Activated B cell treated with CpG ODN at 0.5 μM for 24 hours (primary cell): ENCODE measurements around the gene WBP2. TPM values are rescaled to one million over a fixed set of nuclear protein-coding genes. Genes with fewer than 3 reads are reported as not detected.
"Not testable (repeated sequence)": the region's sequence is repeated elsewhere in the genome, so short reads cannot be mapped to it uniquely, and the experiment has no call there.

ENCODE experiments used
- ATAC-seq: fragments of 200-7000 bp; cut with Tn5 transposase; one replicate; pipeline ENCODE4 v1.10.0; 2021; ENCODE audit warnings: low read depth, mild to moderate bottlenecking, moderate library complexity
- CTCF ChIA-PET: fragments of 350-600 bp; sonication (Branson Sonifier 250); formaldehyde crosslinking; loops from one replicate; lab custom pipeline; 2021; ENCODE audit warnings: antibody characterized with exemption; lab: Charles Lee
- POLR2A ChIA-PET: fragments of 350-600 bp; sonication (Branson Sonifier 250); formaldehyde crosslinking; loops from one replicate; lab custom pipeline; 2021; ENCODE audit warnings: antibody characterized with exemption; lab: Charles Lee
- DNase-seq: peaks from one replicate; pipeline ENCODE4 v3.0.0; 2022
- H3K27ac Mint-ChIP-seq: one replicate; pipeline ENCODE4 v1.8.0; 2020; ENCODE audit warnings: mixed read lengths
- H3K27me3 Mint-ChIP-seq: one replicate; pipeline ENCODE4 v1.8.0; 2021; ENCODE audit warnings: mixed read lengths
- H3K36me3 Mint-ChIP-seq: one replicate; pipeline ENCODE4 v1.8.0; 2021; ENCODE audit warnings: low read depth, mixed read lengths
- H3K4me1 Mint-ChIP-seq: one replicate; pipeline ENCODE4 v1.8.0; 2021; ENCODE audit warnings: mixed read lengths
- H3K4me3 Mint-ChIP-seq: one replicate; pipeline ENCODE4 v1.8.0; 2020; ENCODE audit warnings: mild to moderate bottlenecking, mixed read lengths
- H3K9me3 Mint-ChIP-seq: one replicate; pipeline ENCODE4 v1.8.0; 2020; ENCODE audit warnings: mixed read lengths
- intact Hi-C: fragments of 100-400 bp; cut with micrococcal nuclease; formaldehyde crosslinking; loops from one replicate; pipeline ENCODE4 v1.15.1; 2024
- total RNA-seq: library from RNA; stranded (reverse); gene quantifications from 2 replicates; pipeline ENCODE4 v1.2.3, GENCODE V29; 2022
- TF ChIP-seq, protein P1 (sequence below): fragments of 200-600 bp; IDR thresholded peaks from one replicate; pipeline ENCODE4 v1.8.0; 2022; ENCODE audit warnings: antibody characterized with exemption, mild to moderate bottlenecking

The WBP2 gene
- total RNA-seq, 1 donor from 2014 or later = 66.0 TPM

DNA sequence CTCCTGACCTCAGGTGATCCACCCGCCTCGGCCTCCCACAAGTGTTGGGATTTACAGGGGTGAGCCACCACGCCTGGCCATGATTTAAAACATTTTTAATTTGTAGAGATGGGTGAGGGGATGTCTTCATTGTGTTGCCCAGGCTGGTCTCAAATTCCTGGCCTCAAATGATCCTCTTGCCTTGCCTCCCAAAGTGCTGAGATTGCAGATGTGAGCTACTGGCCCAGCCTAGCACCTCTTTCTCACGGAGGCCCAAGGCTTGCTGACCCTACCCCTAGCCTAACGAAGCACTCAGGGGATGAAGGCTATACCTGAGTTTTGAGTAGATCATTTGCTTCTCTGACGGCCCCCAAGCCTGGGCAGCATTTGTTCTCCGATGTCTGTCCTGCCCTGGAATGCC lies 44.0 kb downstream of the WBP2 start:
- TF ChIP-seq, protein P1, sequence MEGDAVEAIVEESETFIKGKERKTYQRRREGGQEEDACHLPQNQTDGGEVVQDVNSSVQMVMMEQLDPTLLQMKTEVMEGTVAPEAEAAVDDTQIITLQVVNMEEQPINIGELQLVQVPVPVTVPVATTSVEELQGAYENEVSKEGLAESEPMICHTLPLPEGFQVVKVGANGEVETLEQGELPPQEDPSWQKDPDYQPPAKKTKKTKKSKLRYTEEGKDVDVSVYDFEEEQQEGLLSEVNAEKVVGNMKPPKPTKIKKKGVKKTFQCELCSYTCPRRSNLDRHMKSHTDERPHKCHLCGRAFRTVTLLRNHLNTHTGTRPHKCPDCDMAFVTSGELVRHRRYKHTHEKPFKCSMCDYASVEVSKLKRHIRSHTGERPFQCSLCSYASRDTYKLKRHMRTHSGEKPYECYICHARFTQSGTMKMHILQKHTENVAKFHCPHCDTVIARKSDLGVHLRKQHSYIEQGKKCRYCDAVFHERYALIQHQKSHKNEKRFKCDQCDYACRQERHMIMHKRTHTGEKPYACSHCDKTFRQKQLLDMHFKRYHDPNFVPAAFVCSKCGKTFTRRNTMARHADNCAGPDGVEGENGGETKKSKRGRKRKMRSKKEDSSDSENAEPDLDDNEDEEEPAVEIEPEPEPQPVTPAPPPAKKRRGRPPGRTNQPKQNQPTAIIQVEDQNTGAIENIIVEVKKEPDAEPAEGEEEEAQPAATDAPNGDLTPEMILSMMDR = no peak
- DNase-seq = no peak
- CTCF ChIA-PET = interaction anchor here (0.6 to 1.1 kb wide), 2 partner anchors 50 to 85 kb away, joined by 3 read pairs; partner anchors contain the start of gene TRIM65

DNA sequence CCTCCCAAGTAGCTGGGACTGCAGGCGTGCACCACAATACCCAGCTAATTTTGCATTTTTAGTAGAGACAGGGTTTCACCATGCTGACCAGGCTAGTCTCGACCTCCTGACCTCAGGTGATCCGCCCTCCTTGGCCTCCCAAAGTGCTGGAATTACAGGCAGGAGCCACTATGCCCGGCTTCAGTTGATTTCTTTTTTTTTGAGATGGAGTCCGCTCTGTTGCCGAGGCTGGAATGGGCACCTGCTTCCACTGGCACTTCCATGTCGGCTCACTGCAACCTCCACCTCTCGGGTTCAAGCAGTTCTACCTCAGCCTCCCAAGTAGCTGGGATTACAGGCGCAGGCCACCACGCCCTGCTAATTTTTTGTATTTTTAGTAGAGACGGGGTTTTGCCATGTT lies 44.4 kb downstream of the WBP2 start:
- H3K27me3 Mint-ChIP-seq, H3K9me3 Mint-ChIP-seq, H3K4me3 Mint-ChIP-seq, DNase-seq, ATAC-seq, H3K27ac Mint-ChIP-seq, intact Hi-C loops: not testable (repeated sequence)
- ChIA-PET POLR2A (interaction anchor here (0.9 kb wide), 1 partner anchor 54 kb away, joined by 3 read pairs; no protein-coding TSS in a partner anchor), CTCF (interaction anchor here (1.1 kb wide), 1 partner anchor 86 kb away, joined by 3 read pairs; the partner anchor contains the start of gene TRIM65)
- Mint-ChIP-seq H3K36me3 (peaks cover 46% of the 10 kb centered on the region), H3K4me1 (peaks cover 14% of the 10 kb centered on the region)

More for the DNA sequence above, 44.0 kb downstream of the WBP2 start:
- intact Hi-C loops = no loop called here
- Mint-ChIP-seq H3K4me1 (peaks cover 14% of the 10 kb centered on the region), H3K9me3 (no peaks in the 10 kb centered on the region), H3K36me3 (peaks cover 50% of the 10 kb centered on the region), H3K27me3 (no peaks in the 10 kb centered on the region), H3K27ac (no peak overlapping the region), H3K4me3 (no peak overlapping the region)
- no peak for ATAC-seq
- POLR2A ChIA-PET = interaction anchor here (0.9 kb wide), 1 partner anchor 54 kb away, joined by 3 read pairs; no protein-coding TSS in a partner anchor

DNA sequence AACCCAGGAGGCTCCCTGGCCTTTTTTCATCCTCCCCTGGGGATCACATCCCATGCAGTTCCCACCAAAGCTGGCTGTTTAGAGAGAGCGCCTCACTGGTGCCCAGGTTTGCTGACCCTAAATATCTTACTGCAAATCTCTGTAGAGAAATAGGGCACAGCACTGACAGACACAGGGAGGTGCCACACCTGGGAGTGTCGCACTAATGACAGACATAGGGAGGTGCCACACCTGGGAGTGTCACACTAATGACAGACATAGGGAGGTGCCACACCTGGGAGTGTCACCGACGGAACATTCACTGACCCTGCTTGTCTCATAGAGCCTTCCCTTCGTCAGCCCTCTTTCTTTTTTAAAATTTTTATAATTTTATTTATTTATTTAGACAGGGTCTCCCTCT lies 44.9 kb downstream of the WBP2 start:
- Mint-ChIP-seq H3K4me1 (peaks cover 14% of the 10 kb centered on the region), H3K36me3 (peaks cover 46% of the 10 kb centered on the region), H3K4me3 (no peak overlapping the region), H3K9me3 (no peaks in the 10 kb centered on the region), H3K27me3 (no peaks in the 10 kb centered on the region), H3K27ac (no peak overlapping the region)
- DNase-seq (no peak), ATAC-seq (no peak)
- ChIA-PET CTCF (interaction anchor here (1.1 kb wide), 1 partner anchor 86 kb away, joined by 3 read pairs; the partner anchor contains the start of gene TRIM65), POLR2A (interaction anchor here (2.4 kb wide), 1 partner anchor 30 kb away, joined by 11 read pairs; a partner anchor contains a TSS)
- intact Hi-C loops = no loop called here
- TF ChIP-seq, protein P1 = no peak

DNA sequence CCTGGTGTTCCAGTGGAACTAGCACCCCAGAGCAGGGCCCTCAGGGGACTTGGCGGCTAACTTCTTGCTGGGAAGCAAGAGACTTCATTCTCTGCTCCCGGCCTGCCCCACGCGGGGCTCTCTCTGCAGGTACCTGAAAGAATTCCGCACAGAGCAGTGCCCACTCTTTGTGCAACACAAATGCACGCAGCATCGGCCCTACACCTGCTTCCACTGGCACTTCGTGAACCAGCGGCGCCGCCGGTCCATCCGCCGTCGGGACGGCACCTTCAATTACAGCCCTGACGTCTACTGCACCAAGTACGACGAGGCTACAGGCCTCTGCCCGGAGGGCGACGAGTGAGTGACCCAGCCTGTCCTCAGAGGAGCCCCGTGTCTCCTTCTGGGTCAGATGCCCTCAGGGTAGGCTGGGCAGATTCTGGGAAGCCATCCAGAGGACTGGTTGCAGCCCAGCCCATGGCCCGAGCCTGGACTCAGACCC lies 45.5 kb downstream of the WBP2 start:
- no peaks in the 10 kb centered on the region for H3K27me3 Mint-ChIP-seq
- no peak overlapping the region for H3K4me3 Mint-ChIP-seq
- peaks cover 44% of the 10 kb centered on the region for H3K36me3 Mint-ChIP-seq
- intact Hi-C loops = loop anchor here (2.0 kb wide), 1 partner anchor 25 kb away; the partner anchor contains the start of gene UNK
- no peak for ATAC-seq
- no peak for DNase-seq
- TF ChIP-seq, protein P1 = no peak
- H3K9me3 Mint-ChIP-seq = no peaks in the 10 kb centered on the region
- ChIA-PET CTCF (interaction anchor here (1.2 to 1.4 kb wide), 3 partner anchors 17 to 56 kb away, joined by 4 to 6 read pairs (median 5); partner anchors contain the start of gene GALK1), POLR2A (interaction anchor here (0.5 to 2.9 kb wide), 8 partner anchors 10 to 45 kb away, joined by 3 to 21 read pairs (median 6); partner anchors contain the start of genes GALK1 and UNK)
- H3K4me1 Mint-ChIP-seq = peaks cover 14% of the 10 kb centered on the region
- H3K27ac Mint-ChIP-seq = no peak overlapping the region

DNA sequence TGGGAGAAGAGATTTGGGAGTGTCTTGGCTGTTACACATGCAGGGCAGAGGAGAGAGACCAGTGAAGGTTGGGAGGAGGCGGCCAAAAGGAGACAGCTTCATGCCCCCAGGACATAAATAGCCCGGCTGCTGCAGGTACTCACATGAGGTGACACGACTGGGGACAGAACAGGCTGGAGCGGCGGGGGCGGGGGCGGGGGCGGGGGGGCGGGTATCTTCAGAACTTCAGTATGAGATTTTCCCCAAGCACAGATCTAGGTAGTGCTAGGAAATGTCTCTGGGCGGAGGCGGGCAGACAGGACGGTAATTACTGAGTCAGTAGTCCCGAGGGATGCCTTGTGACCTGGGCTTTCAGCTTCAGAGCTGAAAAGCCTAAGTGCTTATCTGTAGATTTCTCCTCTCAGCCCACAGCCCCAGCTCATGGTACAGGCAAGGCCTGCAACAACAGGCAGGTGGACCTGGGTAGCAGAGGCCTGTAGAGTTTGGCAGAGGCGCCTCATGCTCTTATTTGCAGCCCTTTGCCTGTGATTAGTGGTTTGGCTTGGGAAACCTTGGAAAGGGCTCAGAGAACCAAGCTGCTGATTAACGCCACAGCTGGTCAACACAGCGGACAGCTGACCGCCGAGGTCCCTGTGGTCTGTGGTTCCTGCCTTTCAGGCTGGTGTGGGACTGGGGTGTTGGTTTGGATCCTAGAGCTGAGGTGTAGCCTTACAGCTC lies 46.1 kb downstream of the WBP2 start:
- Mint-ChIP-seq H3K27me3 (no peaks in the 10 kb centered on the region), H3K4me3 (no peak overlapping the region), H3K9me3 (no peaks in the 10 kb centered on the region), H3K36me3 (peaks cover 39% of the 10 kb centered on the region), H3K4me1 (peaks cover 16% of the 10 kb centered on the region), H3K27ac (peak overlapping the region; percentile 19)
- no peak for DNase-seq
- ChIA-PET CTCF (interaction anchor here (1.2 to 1.4 kb wide), 3 partner anchors 18 to 55 kb away, joined by 4 to 6 read pairs (median 5); partner anchors contain the start of gene GALK1), POLR2A (interaction anchor here (0.5 to 2.9 kb wide), 10 partner anchors 9 to 44 kb away, joined by 3 to 21 read pairs (median 5); partner anchors contain the start of genes GALK1 and UNK)
- intact Hi-C loops = loop anchor here (2.0 kb wide), 1 partner anchor 24 kb away; the partner anchor contains the start of gene UNK
- TF ChIP-seq, protein P1 = no peak
- peak; percentile 99 for ATAC-seq
